PC-9 (cell line): Measurements from ENCODE around the gene UBASH3A. TPM values are rescaled to one million over a fixed set of nuclear protein-coding genes. Genes with fewer than 3 reads are reported as not detected.

Source experiments
- BruUV-seq: library from RNA; stranded (reverse); fragments of 400-500 nt; replicated peaks from 2 replicates; lab custom pipeline; 2021; lab: Mats Ljungman, UMichigan
- CTCF ChIA-PET: fragments of 300-600 bp; sonication (Branson Sonifier 250); formaldehyde crosslinking; loops from one replicate; lab custom pipeline; 2022; ENCODE audit warnings: antibody characterized with exemption; lab: Charles Lee
- POLR2A ChIA-PET: fragments of 300-600 bp; sonication (Branson Sonifier 250); formaldehyde crosslinking; loops from one replicate; lab custom pipeline; 2022; ENCODE audit warnings: antibody characterized with exemption; ENCODE audit not compliant: unreplicated experiment; lab: Charles Lee
- DNase-seq, 2 experiments: peaks; one replicate each; pipeline versions ENCODE4 v3.0.0 to v3.0.0-alpha.2; 2015 to 2022; ENCODE audit warnings: mixed read lengths in 1 of 2
- H2AFZ ChIP-seq: fragments of 200-600 bp; sonication (generic); 2 replicates; pipeline ENCODE4 v1.8.1; 2017; ENCODE audit warnings: antibody characterized with exemption
- H3F3A ChIP-seq: fragments of 200-600 bp; sonication (generic); 2 replicates; pipeline ENCODE4 v1.8.1; 2017; ENCODE audit warnings: antibody characterized with exemption, mild to moderate bottlenecking, low read depth; ENCODE audit not compliant: insufficient read depth
- H3K27ac ChIP-seq: fragments of 200-600 bp; sonication (generic); 2 replicates; pipeline ENCODE4 v1.6.1; 2016; ENCODE audit warnings: mixed run types
- H3K27me3 ChIP-seq: fragments of 200-600 bp; sonication (generic); 2 replicates; pipeline ENCODE4 v1.6.1; 2016; ENCODE audit warnings: low read depth, mixed run types; ENCODE audit not compliant: insufficient read depth
- H3K36me3 ChIP-seq: fragments of 200-600 bp; sonication (generic); 2 replicates; pipeline ENCODE4 v1.6.1; 2016; ENCODE audit warnings: low read depth, mixed run types
- H3K4me1 ChIP-seq: fragments of 200-600 bp; sonication (generic); replicated peaks from 2 replicates; pipeline ENCODE4 v1.6.1; 2016; ENCODE audit warnings: mixed run types; ENCODE audit not compliant: insufficient read depth
- H3K4me2 ChIP-seq: fragments of 200-600 bp; sonication (generic); 2 replicates; pipeline ENCODE4 v1.6.1; 2017; ENCODE audit warnings: mixed run types
- H3K4me3 ChIP-seq: fragments of 200-600 bp; sonication (generic); 2 replicates; pipeline ENCODE4 v1.6.1; 2016; ENCODE audit warnings: mixed run types
- H3K79me2 ChIP-seq: fragments of 200-600 bp; sonication (generic); 2 replicates; pipeline ENCODE4 v1.6.1; 2017; ENCODE audit warnings: low read depth, mixed run types
- H3K9me2 ChIP-seq: fragments of 200-600 bp; sonication (generic); 2 replicates; pipeline ENCODE4 v1.8.1; 2017; ENCODE audit warnings: mild to moderate bottlenecking; ENCODE audit not compliant: insufficient read depth
- H3K9me3 ChIP-seq: fragments of 200-600 bp; sonication (generic); 2 replicates; pipeline ENCODE4 v1.8.1; 2016; ENCODE audit warnings: low read depth; ENCODE audit not compliant: insufficient read depth
- H4K20me1 ChIP-seq: fragments of 200-600 bp; sonication (generic); 2 replicates; pipeline ENCODE4 v1.8.1; 2017; ENCODE audit not compliant: insufficient read depth
- CTCF ChIP-seq: fragments of 200-600 bp; sonication (generic); conservative IDR thresholded peaks from 2 replicates; pipeline ENCODE4 v1.6.1; 2017; ENCODE audit warnings: mixed run types, antibody characterized with exemption, mild to moderate bottlenecking, moderate library complexity
- EZH2 ChIP-seq: fragments of 200-600 bp; sonication (generic); IDR thresholded peaks from 2 replicates; pipeline ENCODE4 v1.8.0; 2017; ENCODE audit warnings: antibody characterized with exemption, low read depth
- intact Hi-C: fragments of 100-400 bp; cut with micrococcal nuclease; formaldehyde crosslinking; loops from one replicate; pipeline ENCODE4 v1.10.0; 2022; ENCODE audit not compliant: unreplicated experiment
- total RNA-seq: library from RNA; stranded (reverse); gene quantifications from 2 replicates; pipeline ENCODE4 v1.2.3, GENCODE V29; 2021

The UBASH3A gene
- total RNA-seq, 1 experiment from 2014 or later = not detected

GRCh38 chr21:42383331-42383730 lies 20.4 kb upstream of the UBASH3A start:
- H2AFZ ChIP-seq = no peak overlapping the region
- H3F3A ChIP-seq = no peaks in the 10 kb centered on the region
- no peak for DNase-seq
- no peaks in the 10 kb centered on the region for H3K4me1 ChIP-seq
- H4K20me1 ChIP-seq = no peaks in the 10 kb centered on the region
- no TSS peak for BruUV-seq
- intact Hi-C loops = loop anchor here (5.0 to 10.0 kb wide), 2 partner anchors 46 to 131 kb away; partner anchors contain the start of gene SLC37A1
- H3K27me3 ChIP-seq = no peaks in the 10 kb centered on the region
- H3K9me2 ChIP-seq = no peaks in the 10 kb centered on the region
- no peaks in the 10 kb centered on the region for H3K79me2 ChIP-seq
- H3K36me3 ChIP-seq = no peaks in the 10 kb centered on the region
- no peak overlapping the region for H3K4me3 ChIP-seq
- ChIA-PET CTCF (no interaction called here), POLR2A (no interaction called here)
- no peak overlapping the region for H3K4me2 ChIP-seq
- no peak overlapping the region for H3K27ac ChIP-seq
- TF ChIP-seq EZH2 = no peak
- TF ChIP-seq CTCF = no peak
- H3K9me3 ChIP-seq = no peaks in the 10 kb centered on the region

DNA sequence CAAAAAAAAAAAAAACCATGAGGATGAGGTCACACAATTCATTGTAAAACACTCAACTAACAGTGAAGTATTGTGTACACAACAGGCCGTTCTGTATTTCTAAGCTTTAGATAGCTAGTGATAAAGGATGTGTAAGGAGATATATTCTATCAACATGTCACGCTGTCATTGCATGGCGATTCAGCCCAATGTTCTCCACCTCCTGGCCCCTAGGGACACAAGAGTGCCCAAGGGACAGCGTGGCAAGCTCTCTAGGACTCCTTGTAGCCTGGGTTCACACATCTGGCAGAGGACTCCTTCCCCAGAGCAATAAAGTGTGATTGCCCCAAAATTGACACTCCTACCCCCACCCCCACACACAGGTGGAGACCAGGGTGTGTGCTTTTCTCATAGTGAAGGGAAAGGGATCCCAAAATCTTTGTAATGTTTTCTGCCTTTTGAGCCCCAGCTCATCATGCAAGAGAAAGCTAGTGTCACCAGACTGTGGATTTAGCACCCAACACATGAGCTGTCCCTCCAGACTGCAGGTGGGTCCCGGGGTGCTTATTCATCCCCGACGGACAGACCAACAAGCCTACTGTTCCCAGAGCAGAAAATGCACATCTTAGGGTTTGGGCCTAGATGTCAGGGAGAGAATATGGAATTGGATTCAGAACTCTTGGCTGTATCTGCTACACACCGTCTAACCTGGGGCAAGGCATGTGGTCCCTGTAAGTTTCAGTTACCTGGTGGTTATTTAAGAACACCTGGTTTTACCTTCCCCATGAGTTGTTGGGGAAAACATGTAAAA lies 19.4 kb upstream of the UBASH3A start:
- ChIA-PET POLR2A (no interaction called here), CTCF (no interaction called here)
- intact Hi-C loops = loop anchor here (5.0 to 10.0 kb wide), 2 partner anchors 47 to 130 kb away; partner anchors contain the start of gene SLC37A1

GRCh38 chr21:42384989-42385388 lies 18.7 kb upstream of the UBASH3A start:
- Histone ChIP-seq H4K20me1 (no peaks in the 10 kb centered on the region), H3K4me1 (peaks cover 14% of the 10 kb centered on the region), H3K9me3 (no peaks in the 10 kb centered on the region), H3K79me2 (no peaks in the 10 kb centered on the region), H2AFZ (no peak overlapping the region), H3K4me3 (no peak overlapping the region), H3K9me2 (no peaks in the 10 kb centered on the region), H3K27me3 (no peaks in the 10 kb centered on the region), H3K36me3 (no peaks in the 10 kb centered on the region), H3K27ac (no peak overlapping the region), H3K4me2 (no peak overlapping the region), H3F3A (no peaks in the 10 kb centered on the region)
- no peak for TF ChIP-seq EZH2
- TF ChIP-seq CTCF = no peak
- ChIA-PET CTCF (no interaction called here), POLR2A (no interaction called here)
- no peak for DNase-seq
- BruUV-seq = no TSS peak
- intact Hi-C loops = loop anchor here (5.0 to 10.0 kb wide), 2 partner anchors 48 to 130 kb away; partner anchors contain the start of gene SLC37A1

More for the DNA sequence above, 19.4 kb upstream of the UBASH3A start:
- H3K27ac ChIP-seq = no peak overlapping the region
- DNase-seq = no peak
- no peaks in the 10 kb centered on the region for H3K27me3 ChIP-seq
- H2AFZ ChIP-seq = no peak overlapping the region
- no peaks in the 10 kb centered on the region for H3K9me2 ChIP-seq
- no peak overlapping the region for H3K4me2 ChIP-seq
- H3K79me2 ChIP-seq = no peaks in the 10 kb centered on the region
- no peaks in the 10 kb centered on the region for H4K20me1 ChIP-seq
- H3F3A ChIP-seq = no peaks in the 10 kb centered on the region
- BruUV-seq = no TSS peak
- H3K4me1 ChIP-seq = peaks cover 7% of the 10 kb centered on the region; the same call in 1 of the 2 replicates
- no peaks in the 10 kb centered on the region for H3K36me3 ChIP-seq
- TF ChIP-seq CTCF = no peak
- TF ChIP-seq EZH2 = no peak
- no peaks in the 10 kb centered on the region for H3K9me3 ChIP-seq
- H3K4me3 ChIP-seq = no peak overlapping the region
